HepG2 (cell line): Measurements from ENCODE around the gene ADCY9. TPM values are rescaled to one million over a fixed set of nuclear protein-coding genes. Genes with fewer than 3 reads are reported as not detected.

Source experiments
- ATAC-seq: fragments of 200-7000 bp; cut with Tn5 transposase; 3 replicates; pipeline ENCODE4 v1.9.1; 2020; ENCODE audit warnings: mild to moderate bottlenecking, moderate library complexity
- BruUV-seq: library from RNA; stranded (reverse); fragments of 400-500 nt; replicated peaks from 2 replicates; lab custom pipeline; 2021; lab: Mats Ljungman, UMichigan
- CTCF ChIA-PET: fragments of 300-600 bp; formaldehyde crosslinking; extraction: SDS; loops from one replicate; lab custom pipeline; 2021; ENCODE audit warnings: low total read pairs, inconsistent platforms, low intra/inter-chr PET ratio; lab: Yijun Ruan, JAX
- POLR2A ChIA-PET: fragments of 350-600 bp; sonication (Branson Sonifier 250); formaldehyde crosslinking; loops from one replicate; lab custom pipeline; 2020; ENCODE audit warnings: antibody characterized with exemption, inconsistent platforms; lab: Yijun Ruan, JAX
- DNase-seq: peaks from one replicate; pipeline ENCODE4 v3.0.0-alpha.2; 2015; ENCODE audit warnings: low spot score
- FAIRE-seq: peaks from 3 replicates; lab custom pipeline; 2011; peaks lifted over from hg19 to GRCh38; lab: Jason Lieb, UNC
- H2AFZ ChIP-seq: one replicate; pipeline ENCODE4 v1.6.1; 2011; ENCODE audit warnings: low read length, inconsistent platforms
- H3K27ac ChIP-seq: fragments of 300-600 bp; 3 replicates; pipeline ENCODE4 v1.8.0; 2011; ENCODE audit warnings: mixed run types, mild to moderate bottlenecking, mixed read lengths, low read length, inconsistent platforms; ENCODE audit not compliant: insufficient read depth; ENCODE audit errors: extremely low read length
- H3K27me3 ChIP-seq, 2 experiments: fragments of 200-600 bp in 1 of 2; 2 replicates in 1 of 2; 3 replicates in 1 of 2; pipeline versions ENCODE4 v1.6.0 to v1.8.0; 2011; ENCODE audit warnings: low read length in 2 of 2, mild to moderate bottlenecking in 2 of 2, moderate library complexity in 2 of 2, inconsistent platforms in 1 of 2; ENCODE audit not compliant: insufficient read depth in 2 of 2, control insufficient read depth in 1 of 2
- H3K36me3 ChIP-seq, 2 experiments: fragments of 200-600 bp in 1 of 2; replicated peaks in 1 of 2; 2 replicates in 1 of 2; 3 replicates in 1 of 2; pipeline versions ENCODE4 v1.5.1 to v1.8.0; 2011; ENCODE audit warnings: low read length in 2 of 2, inconsistent platforms in 1 of 2; ENCODE audit not compliant: insufficient read depth in 2 of 2, control insufficient read depth in 1 of 2
- H3K4me1 ChIP-seq: 2 replicates; pipeline ENCODE4 v1.5.1; 2012; ENCODE audit warnings: low read length, inconsistent platforms; ENCODE audit not compliant: insufficient read depth
- H3K4me2 ChIP-seq: 2 replicates; pipeline ENCODE4 v1.6.0; 2011; ENCODE audit warnings: low read depth, low read length, inconsistent platforms
- H3K4me3 ChIP-seq, 3 experiments: fragments of 200-600 bp in 1 of 3; sonication (generic), shearing (Covaris generic) in 1 of 3; replicated peaks in 1 of 3; 2 replicates each; pipeline ENCODE4 v1.5.1; 2011 to 2016; ENCODE audit warnings: low read length in 3 of 3, inconsistent platforms in 2 of 3, low read depth in 2 of 3, mild to moderate bottlenecking in 2 of 3, control low read depth in 1 of 3, mixed read lengths in 1 of 3; ENCODE audit not compliant: insufficient read depth in 1 of 3
- H3K79me2 ChIP-seq: one replicate; pipeline ENCODE4 v1.6.1; 2011; ENCODE audit warnings: low read length, inconsistent platforms; ENCODE audit not compliant: insufficient read depth
- H3K9ac ChIP-seq: 2 replicates; pipeline ENCODE4 v1.6.0; 2011; ENCODE audit warnings: mild to moderate bottlenecking, low read depth, low read length, inconsistent platforms; ENCODE audit not compliant: insufficient read depth
- H3K9me3 ChIP-seq: 2 replicates; pipeline ENCODE4 v1.5.1; 2012; ENCODE audit warnings: mild to moderate bottlenecking, low read length
- H4K20me1 ChIP-seq: 2 replicates; pipeline ENCODE4 v1.6.0; 2011; ENCODE audit warnings: inconsistent platforms, mild to moderate bottlenecking, low read length, moderate library complexity; ENCODE audit not compliant: insufficient read depth
- ATF1 ChIP-seq: IDR thresholded peaks from 2 replicates; pipeline ENCODE4 v1.6.1; 2016; ENCODE audit warnings: mild to moderate bottlenecking, control low read depth
- DNMT1 ChIP-seq: sonication (generic); formaldehyde crosslinking; IDR thresholded peaks from 2 replicates; pipeline ENCODE4 v1.5.1; 2020; ENCODE audit warnings: mild to moderate bottlenecking, missing genetic modification reagents
- GATA4 ChIP-seq: sonication (generic); IDR thresholded peaks from 2 replicates; pipeline ENCODE4 v1.6.1; 2016; ENCODE audit warnings: antibody characterized with exemption, low read depth, borderline replicate concordance
- GMEB1 ChIP-seq: sonication (generic); formaldehyde crosslinking; IDR thresholded peaks from 2 replicates; pipeline ENCODE4 v1.5.1; 2020; ENCODE audit warnings: missing genetic modification reagents, mild to moderate bottlenecking, borderline replicate concordance
- LCORL ChIP-seq, 2 experiments: fragments of 450-650 bp in 1 of 2; sonication (generic) in 1 of 2; formaldehyde crosslinking in 1 of 2; IDR thresholded peaks; 2 replicates each; pipeline versions ENCODE4 v1.5.0 to v1.6.1; 2017 to 2020; ENCODE audit warnings: antibody characterized with exemption in 1 of 2, missing genetic modification reagents in 1 of 2
- NCOA5 ChIP-seq: sonication (generic); formaldehyde crosslinking; IDR thresholded peaks from 2 replicates; pipeline ENCODE4 v1.4.0; 2020; ENCODE audit warnings: missing genetic modification reagents
- TBL1XR1 ChIP-seq: fragments of 150-350 bp; IDR thresholded peaks from 2 replicates; pipeline ENCODE4 v1.6.1; 2014; ENCODE audit warnings: borderline replicate concordance, low read length; ENCODE audit not compliant: partially characterized antibody
- ZNF12 ChIP-seq: sonication (generic); formaldehyde crosslinking; IDR thresholded peaks from 2 replicates; pipeline ENCODE4 v1.5.0; 2020; ENCODE audit warnings: missing genetic modification reagents
- ZNF496 ChIP-seq: sonication (generic); formaldehyde crosslinking; IDR thresholded peaks from 2 replicates; pipeline ENCODE4 v1.8.1; 2023; ENCODE audit warnings: mild to moderate bottlenecking, moderate library complexity, missing genetic modification reagents; ENCODE audit not compliant: insufficient replicate concordance
- ZNF709 ChIP-seq: sonication (generic); formaldehyde crosslinking; IDR thresholded peaks from 2 replicates; pipeline ENCODE4 v1.5.0; 2020; ENCODE audit warnings: mild to moderate bottlenecking, missing genetic modification reagents
- ZZZ3 ChIP-seq: sonication (generic); formaldehyde crosslinking; IDR thresholded peaks from 2 replicates; pipeline ENCODE4 v1.4.0; 2020; ENCODE audit warnings: missing genetic modification reagents, mild to moderate bottlenecking, borderline replicate concordance
- WGBS: methylation state at CpG from one replicate; pipeline ENCODE4 v1.1.6; 2017; ENCODE audit warnings: low lambda C conversion rate; 5-methylcytosine and 5-hydroxymethylcytosine counted together
- in situ Hi-C: cut with HindIII; loops from 2 replicates; pipeline ENCODE4 v1.10.0; 2017; ENCODE audit warnings: low pct_unique_long_range_greater_than_20kb; ENCODE audit not compliant: extremely low pct_ligation_motif_present
- intact Hi-C: fragments of 100-400 bp; cut with micrococcal nuclease; formaldehyde crosslinking; loops from one replicate; pipeline ENCODE4 v1.10.0; 2022; ENCODE audit not compliant: unreplicated experiment
- polyA plus RNA-seq, 8 experiments: library from polyadenylated mRNA; depleted of rRNA in 3 of 8; stranded (reverse) in 7 of 8; unstranded in 1 of 8; fragments of >200 nt; fragmentation: Illumina TruSeq in 4 of 8; extraction: Trizol in 4 of 8; gene quantifications; 2 replicates each; pipeline versions ENCODE4 v1.2.1 to v1.2.3, GENCODE V29; 2011 to 2016; ENCODE audit warnings: low read depth in 4 of 8, missing spikeins in 1 of 8, mixed read lengths in 1 of 8; ENCODE audit not compliant: insufficient read depth in 1 of 8
- total RNA-seq, 5 experiments: library from RNA; depleted of rRNA; stranded (reverse); fragments of >200 nt; fragmentation: Illumina TruSeq; extraction: Trizol; gene quantifications; 2 replicates each; pipeline ENCODE4 v1.2.3, GENCODE V29; 2016; ENCODE audit warnings: low read depth in 1 of 5
- TF ChIP-seq, protein P1 (sequence below): sonication (generic); formaldehyde crosslinking; IDR thresholded peaks from 2 replicates; pipeline ENCODE4 v1.8.1; 2023; ENCODE audit warnings: mild to moderate bottlenecking, inconsistent platforms, moderate library complexity, missing genetic modification reagents, borderline replicate concordance
- TF ChIP-seq, protein P2 (sequence below): IDR thresholded peaks from 2 replicates; pipeline ENCODE4 v1.6.1; 2018; ENCODE audit warnings: missing genetic modification reagents
- TF ChIP-seq, protein P3 (sequence below): sonication (generic); formaldehyde crosslinking; conservative IDR thresholded peaks from 2 replicates; pipeline ENCODE4 v1.4.0; 2020; ENCODE audit warnings: missing genetic modification reagents
- TF ChIP-seq, protein P4 (sequence below): sonication (generic); formaldehyde crosslinking; IDR thresholded peaks from 2 replicates; pipeline ENCODE4 v1.9.0; 2021; ENCODE audit warnings: missing genetic modification reagents, borderline replicate concordance

ADCY9 gene
- total and polyA plus RNA-seq, 2 of the 13 experiments (the other 11 are each of a cell fraction or from before 2014, with no cell fraction given), result 11.2 to 13.9 TPM

DNA sequence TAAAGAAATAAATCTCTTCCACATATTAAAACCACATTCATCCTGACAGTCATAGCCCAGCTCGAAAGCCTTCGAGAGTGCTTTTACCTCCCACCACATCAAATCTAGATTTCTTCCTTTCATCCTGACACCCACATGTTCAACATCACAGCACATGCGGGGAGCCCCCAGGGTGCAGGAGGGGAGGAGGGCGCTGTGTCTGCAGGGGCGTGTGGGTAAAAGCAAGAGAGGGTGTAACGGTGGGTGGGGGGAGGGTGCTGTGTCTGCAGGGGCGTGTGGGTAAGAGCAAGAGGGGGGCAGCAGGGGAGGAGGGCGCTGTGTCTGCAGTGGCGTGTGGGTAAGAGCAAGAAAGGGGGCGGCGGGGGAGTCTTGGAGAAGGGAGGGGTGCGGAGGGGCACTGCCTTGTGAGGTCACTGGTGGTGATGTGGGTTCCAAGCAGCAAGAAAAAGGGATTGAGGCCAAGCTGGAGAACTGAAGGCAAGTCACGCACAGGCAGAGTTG lies 34.7 kb downstream of the ADCY9 start:
- Histone ChIP-seq H2AFZ (no peak overlapping the region), H3K4me3 (no peak overlapping the region), H3K9ac (no peak overlapping the region), H3K4me1 (peaks cover 9% of the 10 kb centered on the region; the same call in 1 of the 2 replicates), H3K27me3 (no peaks in the 10 kb centered on the region), H3K9me3 (no peaks in the 10 kb centered on the region), H3K4me2 (no peak overlapping the region), H3K79me2 (peaks cover 36% of the 10 kb centered on the region), H3K27ac (no peak overlapping the region), H3K36me3 (peaks cover 0 to 4% of the 10 kb centered on the region in 2 experiments; a peak in 2 of 5 replicates), H4K20me1 (0 out of 2 replicates have a peak, but pooled peaks cover 9% of the 10 kb centered on the region)
- POLR2A ChIA-PET, result no interaction called here
- FAIRE-seq (no peak), ATAC-seq (no peak), DNase-seq (no peak)
- WGBS, result 96% methylated on average over 13 of the region's 13 CpGs
- in situ Hi-C loops (no loop called here), intact Hi-C loops (loop anchor here (1.0 kb wide), 1 partner anchor 25 kb away; no protein-coding TSS in a partner anchor)
- no TSS peak for BruUV-seq
- CTCF ChIA-PET, result no interaction called here
- TF ChIP-seq GMEB1 (no peak), ZNF12 (CRISPR knock-in tag) (no peak), GATA4 (no peak), NCOA5 (CRISPR knock-in tag) (no peak), DNMT1 (CRISPR knock-in tag) (no peak), ZZZ3 (no peak), LCORL (IDR thresholded peaks at IDR 0.05) (no peak), LCORL (CRISPR knock-in tag; IDR thresholded peaks at IDR 0.05) (no peak), TBL1XR1 (no peak), ZNF496 (CRISPR knock-in tag) (no peak), ATF1 (CRISPR knock-in tag) (no peak), ZNF709 (no peak)
- TF ChIP-seq, protein P1, sequence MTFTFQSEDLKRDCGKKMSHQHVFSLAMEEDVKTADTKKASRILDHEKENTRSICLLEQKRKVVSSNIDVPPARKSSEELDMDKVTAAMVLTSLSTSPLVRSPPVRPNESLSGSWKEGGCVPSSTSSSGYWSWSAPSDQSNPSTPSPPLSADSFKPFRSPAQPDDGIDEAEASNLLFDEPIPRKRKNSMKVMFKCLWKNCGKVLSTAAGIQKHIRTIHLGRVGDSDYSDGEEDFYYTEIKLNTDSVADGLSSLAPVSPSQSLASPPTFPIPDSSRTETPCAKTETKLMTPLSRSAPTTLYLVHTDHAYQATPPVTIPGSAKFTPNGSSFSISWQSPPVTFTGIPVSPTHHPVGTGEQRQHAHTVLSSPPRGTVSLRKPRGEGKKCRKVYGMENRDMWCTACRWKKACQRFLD (CRISPR knock-in tag), result no peak
- TF ChIP-seq, protein P2, sequence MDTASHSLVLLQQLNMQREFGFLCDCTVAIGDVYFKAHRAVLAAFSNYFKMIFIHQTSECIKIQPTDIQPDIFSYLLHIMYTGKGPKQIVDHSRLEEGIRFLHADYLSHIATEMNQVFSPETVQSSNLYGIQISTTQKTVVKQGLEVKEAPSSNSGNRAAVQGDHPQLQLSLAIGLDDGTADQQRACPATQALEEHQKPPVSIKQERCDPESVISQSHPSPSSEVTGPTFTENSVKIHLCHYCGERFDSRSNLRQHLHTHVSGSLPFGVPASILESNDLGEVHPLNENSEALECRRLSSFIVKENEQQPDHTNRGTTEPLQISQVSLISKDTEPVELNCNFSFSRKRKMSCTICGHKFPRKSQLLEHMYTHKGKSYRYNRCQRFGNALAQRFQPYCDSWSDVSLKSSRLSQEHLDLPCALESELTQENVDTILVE, result no peak
- TF ChIP-seq, protein P3, sequence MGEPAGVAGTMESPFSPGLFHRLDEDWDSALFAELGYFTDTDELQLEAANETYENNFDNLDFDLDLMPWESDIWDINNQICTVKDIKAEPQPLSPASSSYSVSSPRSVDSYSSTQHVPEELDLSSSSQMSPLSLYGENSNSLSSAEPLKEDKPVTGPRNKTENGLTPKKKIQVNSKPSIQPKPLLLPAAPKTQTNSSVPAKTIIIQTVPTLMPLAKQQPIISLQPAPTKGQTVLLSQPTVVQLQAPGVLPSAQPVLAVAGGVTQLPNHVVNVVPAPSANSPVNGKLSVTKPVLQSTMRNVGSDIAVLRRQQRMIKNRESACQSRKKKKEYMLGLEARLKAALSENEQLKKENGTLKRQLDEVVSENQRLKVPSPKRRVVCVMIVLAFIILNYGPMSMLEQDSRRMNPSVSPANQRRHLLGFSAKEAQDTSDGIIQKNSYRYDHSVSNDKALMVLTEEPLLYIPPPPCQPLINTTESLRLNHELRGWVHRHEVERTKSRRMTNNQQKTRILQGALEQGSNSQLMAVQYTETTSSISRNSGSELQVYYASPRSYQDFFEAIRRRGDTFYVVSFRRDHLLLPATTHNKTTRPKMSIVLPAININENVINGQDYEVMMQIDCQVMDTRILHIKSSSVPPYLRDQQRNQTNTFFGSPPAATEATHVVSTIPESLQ (CRISPR knock-in tag), result no peak
- TF ChIP-seq, protein P4, sequence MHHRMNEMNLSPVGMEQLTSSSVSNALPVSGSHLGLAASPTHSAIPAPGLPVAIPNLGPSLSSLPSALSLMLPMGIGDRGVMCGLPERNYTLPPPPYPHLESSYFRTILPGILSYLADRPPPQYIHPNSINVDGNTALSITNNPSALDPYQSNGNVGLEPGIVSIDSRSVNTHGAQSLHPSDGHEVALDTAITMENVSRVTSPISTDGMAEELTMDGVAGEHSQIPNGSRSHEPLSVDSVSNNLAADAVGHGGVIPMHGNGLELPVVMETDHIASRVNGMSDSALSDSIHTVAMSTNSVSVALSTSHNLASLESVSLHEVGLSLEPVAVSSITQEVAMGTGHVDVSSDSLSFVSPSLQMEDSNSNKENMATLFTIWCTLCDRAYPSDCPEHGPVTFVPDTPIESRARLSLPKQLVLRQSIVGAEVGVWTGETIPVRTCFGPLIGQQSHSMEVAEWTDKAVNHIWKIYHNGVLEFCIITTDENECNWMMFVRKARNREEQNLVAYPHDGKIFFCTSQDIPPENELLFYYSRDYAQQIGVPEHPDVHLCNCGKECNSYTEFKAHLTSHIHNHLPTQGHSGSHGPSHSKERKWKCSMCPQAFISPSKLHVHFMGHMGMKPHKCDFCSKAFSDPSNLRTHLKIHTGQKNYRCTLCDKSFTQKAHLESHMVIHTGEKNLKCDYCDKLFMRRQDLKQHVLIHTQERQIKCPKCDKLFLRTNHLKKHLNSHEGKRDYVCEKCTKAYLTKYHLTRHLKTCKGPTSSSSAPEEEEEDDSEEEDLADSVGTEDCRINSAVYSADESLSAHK, result no peak
